K562 (cell line): ENCODE measurements around the gene ITGB2. TPM values are rescaled to one million over a fixed set of nuclear protein-coding genes. Genes with fewer than 3 reads are reported as not detected.
A peak's percentile ranks its signal among the peaks of the same experiment; 100 is the strongest.

Experiments used
- ATAC-seq: fragments of 200-7000 bp; cut with Tn5 transposase; 3 replicates; pipeline ENCODE4 v1.9.1; 2020; ENCODE audit warnings: moderate library complexity
- BruUV-seq: library from RNA; stranded (reverse); fragments of 400-500 nt; replicated peaks from 2 replicates; lab custom pipeline; 2021; lab: Mats Ljungman, UMichigan
- CTCF ChIA-PET: fragments of 300-600 bp; formaldehyde crosslinking; extraction: SDS; loops from one replicate; lab custom pipeline; 2021; ENCODE audit warnings: low intra/inter-chr PET ratio; lab: Yijun Ruan, JAX
- POLR2A ChIA-PET: fragments of 300-600, 350-650 bp; sonication (Branson Sonifier 250); formaldehyde crosslinking; extraction: SDS; loops from one replicate; lab custom pipeline; 2021; ENCODE audit warnings: antibody characterized with exemption, inconsistent platforms; lab: Yijun Ruan, JAX
- DNase-seq, 4 experiments: peaks; one replicate each; pipeline versions ENCODE4 v3.0.0 to v3.0.0-alpha.2; 2011 to 2018; ENCODE audit warnings: low spot score in 3 of 4, mixed read lengths in 3 of 4; ENCODE audit errors: extremely low read depth in 1 of 4
- FAIRE-seq: peaks from 2 replicates; lab custom pipeline; 2011; peaks lifted over from hg19 to GRCh38; lab: Jason Lieb, UNC
- H2AFZ ChIP-seq: 2 replicates; pipeline ENCODE4 v1.6.0; 2011; ENCODE audit warnings: low read depth, low read length, control low read depth, inconsistent platforms
- H3K27ac ChIP-seq: fragments of 200-600 bp; 3 replicates; pipeline ENCODE4 v1.8.0; 2011; ENCODE audit warnings: low read depth, mild to moderate bottlenecking, control low read depth, inconsistent platforms, low read length, moderate library complexity, mixed read lengths; ENCODE audit errors: extremely low read depth
- H3K27me3 ChIP-seq, 2 experiments: fragments of 300-600 bp in 1 of 2; 2 replicates in 1 of 2; 3 replicates in 1 of 2; pipeline versions ENCODE4 v1.6.0 to v1.8.0; 2011; ENCODE audit warnings: inconsistent platforms in 2 of 2, low read length in 2 of 2, mild to moderate bottlenecking in 1 of 2, mixed read lengths in 1 of 2, moderate library complexity in 1 of 2; ENCODE audit not compliant: control insufficient read depth in 2 of 2, insufficient read depth in 2 of 2
- H3K36me3 ChIP-seq: fragments of 300-600 bp; 3 replicates; pipeline ENCODE4 v1.8.0; 2011; ENCODE audit warnings: mild to moderate bottlenecking, low read length, inconsistent platforms; ENCODE audit not compliant: control insufficient read depth, insufficient read depth
- H3K4me1 ChIP-seq, 2 experiments: fragments of 200-600 bp in 1 of 2; replicated peaks in 1 of 2; 2 replicates in 1 of 2; 3 replicates in 1 of 2; pipeline versions ENCODE4 v1.5.1 to v1.8.0; 2011; ENCODE audit warnings: inconsistent platforms in 2 of 2, low read length in 2 of 2, mild to moderate bottlenecking in 1 of 2, mixed read lengths in 1 of 2, moderate library complexity in 1 of 2; ENCODE audit not compliant: control insufficient read depth in 2 of 2, insufficient read depth in 2 of 2
- H3K4me2 ChIP-seq: 2 replicates; pipeline ENCODE4 v1.6.1; 2011; ENCODE audit warnings: low read length, control low read depth, inconsistent platforms, mixed read lengths; ENCODE audit not compliant: insufficient read depth
- H3K4me3 ChIP-seq: fragments of 200-600 bp; sonication (generic), shearing (Covaris generic); 2 replicates; pipeline ENCODE4 v1.5.1; 2016; ENCODE audit warnings: control low read depth, inconsistent platforms
- H3K79me2 ChIP-seq: fragments of 200-600 bp; 3 replicates; pipeline ENCODE4 v1.8.0; 2011; ENCODE audit warnings: low read length, inconsistent platforms; ENCODE audit not compliant: control insufficient read depth, insufficient read depth
- H3K9ac ChIP-seq, 2 experiments: 2 replicates each; pipeline versions ENCODE4 v1.6.0 to v1.6.1; 2011; ENCODE audit warnings: low read depth in 2 of 2, low read length in 2 of 2, control low read depth in 1 of 2, inconsistent platforms in 1 of 2, mild to moderate bottlenecking in 1 of 2, mixed read lengths in 1 of 2; ENCODE audit not compliant: insufficient read depth in 1 of 2
- H3K9me1 ChIP-seq: one replicate; pipeline ENCODE4 v1.6.0; 2011; ENCODE audit warnings: inconsistent platforms, mild to moderate bottlenecking, low read length, moderate library complexity; ENCODE audit not compliant: control insufficient read depth, insufficient read depth
- H3K9me3 ChIP-seq: replicated peaks from 2 replicates; pipeline ENCODE4 v1.5.1; 2011; ENCODE audit warnings: low read depth, low read length, inconsistent platforms; ENCODE audit not compliant: control insufficient read depth, insufficient read depth
- H4K20me1 ChIP-seq: replicated peaks from 2 replicates; pipeline ENCODE4 v1.6.1; 2011; ENCODE audit warnings: low read length, inconsistent platforms, mixed read lengths; ENCODE audit not compliant: control insufficient read depth, insufficient read depth
- MAX ChIP-seq: sonication (generic); formaldehyde crosslinking; IDR thresholded peaks from 2 replicates; pipeline ENCODE4 v1.9.0; 2022; ENCODE audit warnings: mild to moderate bottlenecking, missing genetic modification reagents
- RBFOX2 ChIP-seq: fragments of 200-400 bp; formaldehyde crosslinking; IDR thresholded peaks from 2 replicates; pipeline ENCODE4 v1.6.1; 2017; ENCODE audit warnings: low read depth, mild to moderate bottlenecking, low read length, moderate library complexity
- TOE1 ChIP-seq, 2 experiments: fragments of 450-650 bp in 1 of 2; sonication (generic) in 1 of 2; formaldehyde crosslinking in 1 of 2; IDR thresholded peaks; 2 replicates each; pipeline versions ENCODE4 v1.7.1 to v1.8.0; 2016 to 2022; ENCODE audit warnings: borderline replicate concordance in 2 of 2, mild to moderate bottlenecking in 2 of 2, antibody characterized with exemption in 1 of 2, inconsistent platforms in 1 of 2, low read depth in 1 of 2, missing genetic modification reagents in 1 of 2, moderate library complexity in 1 of 2
- ZNF766 ChIP-seq: fragments of 200-800 bp; sonication (Bioruptor generic); conservative IDR thresholded peaks from 2 replicates; pipeline ENCODE4 v1.6.1; 2016; ENCODE audit warnings: missing genetic modification characterization, missing compliant biosample characterization
- WGBS: fragments of 100-300 bp; shearing (Covaris generic); methylation state at CpG from one replicate; pipeline ENCODE4 v1.1.6; 2016; ENCODE audit warnings: low coverage, mixed read lengths; ENCODE audit not compliant: insufficient coverage; ENCODE audit errors: missing lambda C conversion rate; 5-methylcytosine and 5-hydroxymethylcytosine counted together
- in situ Hi-C: fragments of 300-500 bp; cut with MboI; formaldehyde crosslinking; loops from 4 replicates; pipeline ENCODE4 v1.15.0; 2018; ENCODE audit warnings: inconsistent platforms, mixed read lengths
- intact Hi-C: fragments of 100-400 bp; cut with micrococcal nuclease; formaldehyde crosslinking; loops from 2 replicates; pipeline ENCODE4 v1.14.2; 2022
- polyA plus RNA-seq, 8 experiments: library from polyadenylated mRNA; depleted of rRNA in 4 of 8; stranded (reverse) in 5 of 8; unstranded in 3 of 8; fragments of >200 nt; fragmentation: Nextera tagmentation in 2 of 8; fragmentation: Illumina TruSeq in 1 of 8; extraction: Ambion mirVana in 2 of 8; extraction: Trizol in 1 of 8; gene quantifications; 2 replicates each; pipeline versions ENCODE4 v1.2.1 to v1.2.3, GENCODE V29; 2011 to 2014; ENCODE audit warnings: inconsistent platforms in 1 of 8, missing spikeins in 1 of 8
- total RNA-seq, 7 experiments: library from RNA; depleted of rRNA in 6 of 7; stranded (reverse); fragments of >200 nt in 6 of 7; fragmentation: Illumina TruSeq in 2 of 7; extraction: Trizol in 2 of 7; gene quantifications; 2 replicates each; pipeline versions ENCODE4 v1.2.1 to v1.2.3, GENCODE V29; 2011 to 2021; ENCODE audit warnings: low replicate concordance in 1 of 7

Gene ITGB2
- total and polyA plus RNA-seq, 9 of the 15 experiments (the other 6 are each of a cell fraction or from before 2014, with no cell fraction given) = 0.07 to 1.3 (median 0.51) TPM; not detected in 2

- H3K79me2 ChIP-seq = peaks cover 92% of the 10 kb centered on the region
- H3K9ac ChIP-seq = no peak overlapping the region
- no peak for FAIRE-seq
Observed at GRCh38 chr21:44946254-44947041, 25.7 kb upstream of the ITGB2 start.

GRCh38 chr21:44944596-44944995 is 23.9 kb upstream of the ITGB2 start:
- H3K4me2 ChIP-seq = no peak overlapping the region
- CTCF ChIA-PET = no interaction called here
- in situ Hi-C loops = no loop called here
- no peak overlapping the region for H2AFZ ChIP-seq
- peaks cover 82% of the 10 kb centered on the region; the same call in 2 of the 3 replicates for H3K36me3 ChIP-seq
- POLR2A ChIA-PET = interaction anchor here (0.6 to 4.2 kb wide), 4 partner anchors 9 to 429 kb away, joined by 3 to 14 read pairs (median 5); no protein-coding TSS in a partner anchor
- no peak overlapping the region for H3K27ac ChIP-seq
- no peaks in the 10 kb centered on the region for H3K27me3 ChIP-seq
- peaks cover 8% of the 10 kb centered on the region for H3K9me1 ChIP-seq
- no peaks in the 10 kb centered on the region for H3K9me3 ChIP-seq
- ATAC-seq = no peak
- H3K9ac ChIP-seq = peak overlapping the region in 1 of 2 experiments; percentile 29; a peak in 1 of 4 replicates
- peaks cover 93% of the 10 kb centered on the region for H3K79me2 ChIP-seq
- BruUV-seq = no TSS peak
- peaks cover 9 to 48% of the 10 kb centered on the region in 2 experiments; a peak in 4 of 5 replicates for H3K4me1 ChIP-seq
- DNase-seq = no peak
- no peak overlapping the region for H3K4me3 ChIP-seq
- WGBS = 97% methylated on average over 10 of the region's 10 CpGs
- peaks cover 52% of the 10 kb centered on the region for H4K20me1 ChIP-seq
- TF ChIP-seq ZNF766 (CRISPR knock-in tag) (no peak), MAX (CRISPR knock-in tag) (no peak)
- intact Hi-C loops = no loop called here
- no peak for FAIRE-seq

More at GRCh38 chr21:44946254-44947041, 25.7 kb upstream of the ITGB2 start:
- no peak overlapping the region for H3K4me3 ChIP-seq
- no peaks in the 10 kb centered on the region for H3K9me3 ChIP-seq
- H3K9me1 ChIP-seq = peaks cover 7% of the 10 kb centered on the region
- H3K36me3 ChIP-seq = peaks cover 96% of the 10 kb centered on the region; the same call in 2 of the 3 replicates
- DNase-seq (no peak), ATAC-seq (no peak)
- H3K4me1 ChIP-seq = peaks cover 3 to 54% of the 10 kb centered on the region in 2 experiments; a peak in 4 of 5 replicates
- BruUV-seq = no TSS peak
- TF ChIP-seq RBFOX2 = peak; percentile 47; the same call in 1 of the 2 replicates
- TF ChIP-seq TOE1 (IDR thresholded peaks at IDR 0.05; ENCODE audit: borderline replicate concordance) = no peak
- TF ChIP-seq TOE1 (CRISPR knock-in tag; IDR thresholded peaks at IDR 0.05; ENCODE audit: borderline replicate concordance, low read depth) = no peak
- POLR2A ChIA-PET = interaction anchor here (0.6 to 4.2 kb wide), 3 partner anchors 12 to 192 kb away, joined by 3 to 14 read pairs (median 4); no protein-coding TSS in a partner anchor
- CTCF ChIA-PET = no interaction called here
- 94% methylated on average over 23 of the region's 25 CpGs for WGBS
- intact Hi-C loops (no loop called here), in situ Hi-C loops (loop anchor here (5.0 kb wide), 1 partner anchor 191 kb away; no protein-coding TSS in a partner anchor)
- H3K27me3 ChIP-seq = no peaks in the 10 kb centered on the region
- H3K27ac ChIP-seq = no peak overlapping the region
- no peak overlapping the region for H3K4me2 ChIP-seq
- H2AFZ ChIP-seq = no peak overlapping the region
- H4K20me1 ChIP-seq = peaks cover 68% of the 10 kb centered on the region
